GM23338 (cell line): ENCODE results near the gene DNTTIP2. TPM values are rescaled to one million over a fixed set of nuclear protein-coding genes. Genes with fewer than 3 reads are reported as not detected.

Source experiments
- ATAC-seq: fragments of 200-7000 bp; cut with Tn5 transposase; 3 replicates; pipeline ENCODE4 v1.9.1; 2020
- DNase-seq: peaks from one replicate; pipeline ENCODE4 v3.0.0-alpha.2; 2015; ENCODE audit warnings: low spot score
- H2AFZ ChIP-seq: fragments of 200-600 bp; sonication (generic); 2 replicates; pipeline ENCODE4 v1.8.0; 2016; ENCODE audit warnings: antibody characterized with exemption, mild to moderate bottlenecking, moderate library complexity
- H3F3A ChIP-seq: fragments of 200-600 bp; sonication (generic); replicated peaks from 2 replicates; pipeline ENCODE4 v1.8.0; 2017; ENCODE audit warnings: antibody characterized with exemption, mixed run types, low read depth
- H3K27ac ChIP-seq: fragments of 200-600 bp; sonication (generic); 2 replicates; pipeline ENCODE4 v1.6.1; 2016; ENCODE audit warnings: low read depth
- H3K27me3 ChIP-seq: fragments of 200-600 bp; sonication (generic); 2 replicates; pipeline ENCODE4 v1.8.0; 2016; ENCODE audit warnings: mild to moderate bottlenecking, mixed run types, moderate library complexity; ENCODE audit not compliant: insufficient read depth
- H3K36me3 ChIP-seq: fragments of 200-600 bp; sonication (generic); 2 replicates; pipeline ENCODE4 v1.8.0; 2016; ENCODE audit warnings: mild to moderate bottlenecking; ENCODE audit not compliant: insufficient read depth
- H3K4me1 ChIP-seq: fragments of 200-600 bp; sonication (generic); 2 replicates; pipeline ENCODE4 v1.8.0; 2016; ENCODE audit warnings: mild to moderate bottlenecking, moderate library complexity; ENCODE audit not compliant: insufficient read depth
- H3K4me2 ChIP-seq: fragments of 200-600 bp; sonication (generic); 2 replicates; pipeline ENCODE4 v1.7.1; 2017; ENCODE audit warnings: mixed run types
- H3K4me3 ChIP-seq: fragments of 200-600 bp; sonication (generic); 2 replicates; pipeline ENCODE4 v1.6.1; 2016; ENCODE audit warnings: mixed run types
- H3K79me2 ChIP-seq: fragments of 200-600 bp; sonication (generic); replicated peaks from 2 replicates; pipeline ENCODE4 v1.8.0; 2017; ENCODE audit warnings: mild to moderate bottlenecking; ENCODE audit not compliant: insufficient read depth
- H3K9me2 ChIP-seq: fragments of 200-600 bp; sonication (generic); 2 replicates; pipeline ENCODE4 v1.8.0; 2017; ENCODE audit not compliant: insufficient read depth
- H4K20me1 ChIP-seq: fragments of 200-600 bp; sonication (generic); replicated peaks from 2 replicates; pipeline ENCODE4 v1.8.0; 2017; ENCODE audit warnings: mild to moderate bottlenecking; ENCODE audit not compliant: insufficient read depth
- H3K27ac Mint-ChIP-seq: 2 replicates; pipeline ENCODE4 v1.8.0; 2020; ENCODE audit warnings: inconsistent platforms, mild to moderate bottlenecking, moderate library complexity, mixed read lengths
- H3K27me3 Mint-ChIP-seq: 3 replicates; pipeline ENCODE4 v1.8.0; 2022; ENCODE audit warnings: low read depth, mild to moderate bottlenecking, moderate library complexity, mixed read lengths, inconsistent platforms; ENCODE audit not compliant: insufficient read depth, poor library complexity
- H3K36me3 Mint-ChIP-seq: 3 replicates; pipeline ENCODE4 v1.8.0; 2021; ENCODE audit warnings: low read depth, mild to moderate bottlenecking, inconsistent platforms, moderate library complexity, mixed read lengths
- H3K4me1 Mint-ChIP-seq: 3 replicates; pipeline ENCODE4 v1.8.0; 2020; ENCODE audit warnings: mild to moderate bottlenecking, inconsistent platforms, mixed read lengths
- H3K4me3 Mint-ChIP-seq: 3 replicates; pipeline ENCODE4 v1.8.0; 2021; ENCODE audit warnings: moderate library complexity, mild to moderate bottlenecking, inconsistent platforms, mixed read lengths
- H3K9me3 Mint-ChIP-seq: 3 replicates; pipeline ENCODE4 v1.8.0; 2020; ENCODE audit warnings: moderate library complexity, mild to moderate bottlenecking, inconsistent platforms, mixed read lengths
- CREB1 ChIP-seq: fragments of 250-450 bp; sonication (Bioruptor Pico); IDR thresholded peaks from 2 replicates; pipeline ENCODE4 v1.5.0; 2020; ENCODE audit warnings: low read depth, mild to moderate bottlenecking, moderate library complexity
- ETS1 ChIP-seq: IDR thresholded peaks from 2 replicates; pipeline ENCODE4 v1.6.1; 2016; ENCODE audit warnings: antibody characterized with exemption
- EZH2 ChIP-seq: fragments of 200-600 bp; sonication (generic); IDR thresholded peaks from one replicate; pipeline ENCODE4 v1.8.0; 2017; ENCODE audit warnings: antibody characterized with exemption, mild to moderate bottlenecking, low read depth; ENCODE audit not compliant: unreplicated experiment
- EZH2phosphoT487 ChIP-seq: fragments of 200-600 bp; sonication (generic); IDR thresholded peaks from one replicate; pipeline ENCODE4 v1.8.1; 2018; ENCODE audit warnings: antibody characterized with exemption; ENCODE audit not compliant: unreplicated experiment
- JUNB ChIP-seq: IDR thresholded peaks from one replicate; pipeline ENCODE4 v1.6.1; 2016; ENCODE audit warnings: antibody characterized with exemption; ENCODE audit not compliant: unreplicated experiment
- NANOG ChIP-seq: IDR thresholded peaks from 2 replicates; pipeline ENCODE4 v1.6.1; 2016; ENCODE audit warnings: antibody characterized with exemption, borderline replicate concordance
- REST ChIP-seq: IDR thresholded peaks from one replicate; pipeline ENCODE4 v1.6.1; 2018; ENCODE audit warnings: antibody characterized with exemption; ENCODE audit not compliant: unreplicated experiment
- STAT1 ChIP-seq: IDR thresholded peaks from one replicate; pipeline ENCODE4 v1.6.1; 2016; ENCODE audit warnings: antibody characterized with exemption; ENCODE audit not compliant: unreplicated experiment
- ZNF114 ChIP-seq: fragments of 250-450 bp; sonication (Bioruptor Pico); IDR thresholded peaks from 2 replicates; pipeline ENCODE4 v1.5.0; 2020; ENCODE audit warnings: mild to moderate bottlenecking, moderate library complexity
- ZNF331 ChIP-seq: fragments of 250-450 bp; sonication (Bioruptor Pico); IDR thresholded peaks from 2 replicates; pipeline ENCODE4 v1.5.0; 2020; ENCODE audit warnings: low read depth, mild to moderate bottlenecking, moderate library complexity
- ZNF462 ChIP-seq: fragments of 250-450 bp; sonication (Bioruptor Pico); IDR thresholded peaks from 2 replicates; pipeline ENCODE4 v1.5.0; 2020; ENCODE audit warnings: mild to moderate bottlenecking, moderate library complexity
- polyA plus RNA-seq: library from polyadenylated mRNA; unstranded; fragments of >200 nt; fragmentation: Nextera tagmentation; extraction: Ambion mirVana; gene quantifications from 2 replicates; pipeline ENCODE4 v1.2.1, GENCODE V29; 2016
- total RNA-seq: library from RNA; depleted of rRNA; stranded (reverse); fragments of >200 nt; shearing (Covaris generic); gene quantifications from 2 replicates; pipeline ENCODE4 v1.2.3, GENCODE V29; 2014

Gene DNTTIP2
- total and polyA plus RNA-seq, 2 experiments from 2014 or later = 48.1 to 91.3 TPM

GRCh38 chr1:93818570-93818959 lies 60.4 kb downstream of the DNTTIP2 start:
- H3K4me3 ChIP-seq = no peak overlapping the region
- peaks cover 3% of the 10 kb centered on the region; the same call in 1 of the 3 replicates for H3K36me3 Mint-ChIP-seq
- peaks cover 46% of the 10 kb centered on the region for H3K4me1 ChIP-seq
- H3K27ac ChIP-seq = no peak overlapping the region
- H3K27ac Mint-ChIP-seq = no peak overlapping the region
- H3K4me1 Mint-ChIP-seq = peaks cover 68% of the 10 kb centered on the region
- no peak overlapping the region for H3K4me2 ChIP-seq
- H3K79me2 ChIP-seq = no peaks in the 10 kb centered on the region
- H4K20me1 ChIP-seq = no peaks in the 10 kb centered on the region
- ATAC-seq (no peak), DNase-seq (no peak)
- H3K9me2 ChIP-seq = peaks cover 23% of the 10 kb centered on the region
- H3K9me3 Mint-ChIP-seq = no peaks in the 10 kb centered on the region
- H3K27me3 ChIP-seq = no peaks in the 10 kb centered on the region
- H3K36me3 ChIP-seq = no peaks in the 10 kb centered on the region
- H3F3A ChIP-seq = 0 out of 2 replicates have a peak, but pooled peaks cover 4% of the 10 kb centered on the region
- peaks cover 6% of the 10 kb centered on the region for H3K27me3 Mint-ChIP-seq
- no peak overlapping the region for H2AFZ ChIP-seq
- no peak overlapping the region for H3K4me3 Mint-ChIP-seq
- TF ChIP-seq ZNF331 (CRISPR knock-in tag) = no peak
- no peak for TF ChIP-seq ETS1
- TF ChIP-seq NANOG = no peak
- no peak for TF ChIP-seq JUNB
- no peak for TF ChIP-seq ZNF462 (CRISPR knock-in tag)
- TF ChIP-seq REST = no peak
- TF ChIP-seq EZH2 = no peak
- no peak for TF ChIP-seq EZH2phosphoT487
- TF ChIP-seq CREB1 = no peak
- no peak for TF ChIP-seq ZNF114 (CRISPR knock-in tag)
- no peak for TF ChIP-seq STAT1
